ENCODE measurements around the gene SDR9C7.
"Not testable (repeated sequence)": the region's sequence is repeated elsewhere in the genome, so short reads cannot be mapped to it uniquely, and the experiment has no call there.

Gene SDR9C7

GRCh38 chr12:56900583-56900982 lies 33.6 kb downstream of the SDR9C7 start:
- no peak overlapping the region for H3K4me3 ChIP-seq (ENCODE audit: low read length)

GRCh38 chr12:56898938-56899337 lies 35.3 kb downstream of the SDR9C7 start:
- Histone ChIP-seq H3K27me3 (ENCODE audit: control insufficient read depth, insufficient read depth, low read length) (no peaks in the 10 kb centered on the region), H3K9ac (ENCODE audit: low read length) (no peak overlapping the region), H3K27ac (ENCODE audit: low read depth, low read length) (no peak overlapping the region), H3K4me1 (ENCODE audit: control insufficient read depth, insufficient read depth, low read length) (no peaks in the 10 kb centered on the region), H3K4me3 (ENCODE audit: low read length) (no peak overlapping the region), H3K36me3 (ENCODE audit: control insufficient read depth, insufficient read depth, low read length) (no peaks in the 10 kb centered on the region)

More at GRCh38 chr12:56900583-56900982, 33.6 kb downstream of the SDR9C7 start:
- H3K27me3 ChIP-seq (ENCODE audit: control insufficient read depth, insufficient read depth, low read length), result no peaks in the 10 kb centered on the region
- no peaks in the 10 kb centered on the region for H3K36me3 ChIP-seq (ENCODE audit: control insufficient read depth, insufficient read depth, low read length)
- no peak overlapping the region for H3K27ac ChIP-seq (ENCODE audit: low read depth, low read length)
- H3K4me1 ChIP-seq (ENCODE audit: control insufficient read depth, insufficient read depth, low read length), result no peaks in the 10 kb centered on the region
- no peak overlapping the region for H3K9ac ChIP-seq (ENCODE audit: low read length)

GRCh38 chr12:56897844-56898361 lies 36.3 kb downstream of the SDR9C7 start:
- no peak overlapping the region for H3K27ac ChIP-seq (ENCODE audit: low read depth, low read length)
- no peaks in the 10 kb centered on the region for H3K36me3 ChIP-seq (ENCODE audit: control insufficient read depth, insufficient read depth, low read length)
- H3K27me3 ChIP-seq (ENCODE audit: control insufficient read depth, insufficient read depth, low read length), result no peaks in the 10 kb centered on the region
- H3K4me1 ChIP-seq (ENCODE audit: control insufficient read depth, insufficient read depth, low read length), result no peaks in the 10 kb centered on the region
- H3K4me3 ChIP-seq (ENCODE audit: low read length), result no peak overlapping the region
- no peak overlapping the region for H3K9ac ChIP-seq (ENCODE audit: low read length)

- Histone ChIP-seq H3K27ac (ENCODE audit: low read depth, low read length) (no peak overlapping the region), H3K36me3 (ENCODE audit: control insufficient read depth, insufficient read depth, low read length) (no peaks in the 10 kb centered on the region), H3K4me3 (ENCODE audit: low read length) (no peak overlapping the region), H3K4me1 (ENCODE audit: control insufficient read depth, insufficient read depth, low read length) (no peaks in the 10 kb centered on the region), H3K27me3 (ENCODE audit: control insufficient read depth, insufficient read depth, low read length) (no peaks in the 10 kb centered on the region), H3K9ac (ENCODE audit: low read length) (no peak overlapping the region)
Measured at GRCh38 chr12:56896082-56896481, 38.1 kb downstream of the SDR9C7 start.

- Histone ChIP-seq H3K4me1 (ENCODE audit: control insufficient read depth, insufficient read depth, low read length) (no peaks in the 10 kb centered on the region), H3K9ac (ENCODE audit: low read length) (no peak overlapping the region), H3K27ac (ENCODE audit: low read depth, low read length) (no peak overlapping the region), H3K36me3 (ENCODE audit: control insufficient read depth, insufficient read depth, low read length) (no peaks in the 10 kb centered on the region), H3K4me3 (ENCODE audit: low read length) (no peak overlapping the region), H3K27me3 (ENCODE audit: control insufficient read depth, insufficient read depth, low read length) (no peaks in the 10 kb centered on the region)
Measured at GRCh38 chr12:56894698-56895368, 39.4 kb downstream of the SDR9C7 start.

GRCh38 chr12:56891885-56892284 lies 42.3 kb downstream of the SDR9C7 start:
- not testable (repeated sequence) for H3K9ac ChIP-seq (ENCODE audit: low read length); H3K27me3 ChIP-seq (ENCODE audit: control insufficient read depth, insufficient read depth, low read length); H3K4me3 ChIP-seq (ENCODE audit: low read length); H3K27ac ChIP-seq (ENCODE audit: low read depth, low read length); H3K36me3 ChIP-seq (ENCODE audit: control insufficient read depth, insufficient read depth, low read length); H3K4me1 ChIP-seq (ENCODE audit: control insufficient read depth, insufficient read depth, low read length)

GRCh38 chr12:56886319-56886718 lies 47.9 kb downstream of the SDR9C7 start:
- Histone ChIP-seq H3K4me1 (ENCODE audit: control insufficient read depth, insufficient read depth, low read length) (no peaks in the 10 kb centered on the region), H3K27ac (ENCODE audit: low read depth, low read length) (no peak overlapping the region), H3K27me3 (ENCODE audit: control insufficient read depth, insufficient read depth, low read length) (no peaks in the 10 kb centered on the region), H3K4me3 (ENCODE audit: low read length) (no peak overlapping the region), H3K36me3 (ENCODE audit: control insufficient read depth, insufficient read depth, low read length) (no peaks in the 10 kb centered on the region), H3K9ac (ENCODE audit: low read length) (no peak overlapping the region)

GRCh38 chr12:56885316-56885715 lies 48.9 kb downstream of the SDR9C7 start:
- Histone ChIP-seq H3K36me3 (ENCODE audit: control insufficient read depth, insufficient read depth, low read length) (no peaks in the 10 kb centered on the region), H3K9ac (ENCODE audit: low read length) (no peak overlapping the region), H3K4me3 (ENCODE audit: low read length) (no peak overlapping the region), H3K27ac (ENCODE audit: low read depth, low read length) (no peak overlapping the region), H3K4me1 (ENCODE audit: control insufficient read depth, insufficient read depth, low read length) (no peaks in the 10 kb centered on the region), H3K27me3 (ENCODE audit: control insufficient read depth, insufficient read depth, low read length) (no peaks in the 10 kb centered on the region)

- Histone ChIP-seq H3K36me3 (ENCODE audit: control insufficient read depth, insufficient read depth, low read length) (no peaks in the 10 kb centered on the region), H3K9ac (ENCODE audit: low read length) (no peak overlapping the region), H3K4me1 (ENCODE audit: control insufficient read depth, insufficient read depth, low read length) (no peaks in the 10 kb centered on the region), H3K4me3 (ENCODE audit: low read length) (no peak overlapping the region), H3K27ac (ENCODE audit: low read depth, low read length) (no peak overlapping the region), H3K27me3 (ENCODE audit: control insufficient read depth, insufficient read depth, low read length) (no peaks in the 10 kb centered on the region)
Measured at GRCh38 chr12:56884421-56884820, 49.8 kb downstream of the SDR9C7 start.

GRCh38 chr12:56882407-56882806 lies 51.8 kb downstream of the SDR9C7 start:
- H3K4me3 ChIP-seq (ENCODE audit: low read length); H3K36me3 ChIP-seq (ENCODE audit: control insufficient read depth, insufficient read depth, low read length); H3K4me1 ChIP-seq (ENCODE audit: control insufficient read depth, insufficient read depth, low read length); H3K27me3 ChIP-seq (ENCODE audit: control insufficient read depth, insufficient read depth, low read length); H3K9ac ChIP-seq (ENCODE audit: low read length); H3K27ac ChIP-seq (ENCODE audit: low read depth, low read length): not testable (repeated sequence)

- Histone ChIP-seq H3K27ac (ENCODE audit: low read depth, low read length) (no peak overlapping the region), H3K9ac (ENCODE audit: low read length) (no peak overlapping the region), H3K4me3 (ENCODE audit: low read length) (no peak overlapping the region), H3K36me3 (ENCODE audit: control insufficient read depth, insufficient read depth, low read length) (no peaks in the 10 kb centered on the region), H3K4me1 (ENCODE audit: control insufficient read depth, insufficient read depth, low read length) (no peaks in the 10 kb centered on the region), H3K27me3 (ENCODE audit: control insufficient read depth, insufficient read depth, low read length) (no peaks in the 10 kb centered on the region)
Measured at GRCh38 chr12:56880125-56880992, 53.8 kb downstream of the SDR9C7 start.

GRCh38 chr12:56879240-56880124 lies 54.7 kb downstream of the SDR9C7 start:
- not testable (repeated sequence) for H3K36me3 ChIP-seq (ENCODE audit: control insufficient read depth, insufficient read depth, low read length); H3K9ac ChIP-seq (ENCODE audit: low read length); H3K4me3 ChIP-seq (ENCODE audit: low read length); H3K27me3 ChIP-seq (ENCODE audit: control insufficient read depth, insufficient read depth, low read length); H3K4me1 ChIP-seq (ENCODE audit: control insufficient read depth, insufficient read depth, low read length); H3K27ac ChIP-seq (ENCODE audit: low read depth, low read length)

All from rectal smooth muscle tissue (tissue), 1 donor.